ENCODE data around the gene GSK3A. TPM values are rescaled to one million over a fixed set of nuclear protein-coding genes. Genes with fewer than 3 reads are reported as not detected.

Gene GSK3A
- polyA plus RNA-seq (2013, experiment 1 of 2), result 71.8 TPM
- polyA plus RNA-seq (2013, experiment 2 of 2), result 66.5 TPM

GRCh38 chr19:42242512-42243409 is at the start of gene GSK3A:
TSS of gene GSK3A (minus strand) at chr19:42242602. CDS start at chr19:42242465, 137 bp downstream.
- H3K79me1 ChIP-seq (ENCODE audit: low read length), result peaks cover 20% of the 10 kb centered on the region
- H2BK120ac ChIP-seq (ENCODE audit: low read depth, low read length), result peak within 1 kb of the TSS; percentile 61
- peak within 1 kb of the TSS; percentile 37 for H3K27ac ChIP-seq (ENCODE audit: low read depth, low read length)
- H3K4ac ChIP-seq (ENCODE audit: low read depth, low read length), result peak within 1 kb of the TSS; percentile 74
- peaks cover 12% of the 10 kb centered on the region for H3K79me2 ChIP-seq (ENCODE audit: control insufficient read depth, insufficient read depth, low read length)
- no peak within 1 kb of the TSS for H2BK15ac ChIP-seq (replicated peaks; ENCODE audit: low read depth)
- peak within 1 kb of the TSS; percentile 22 for H2AK5ac ChIP-seq (ENCODE audit: low read length)
- H2BK5ac ChIP-seq (ENCODE audit: low read length), result peak within 1 kb of the TSS; percentile 44
- H4K8ac ChIP-seq (ENCODE audit: low read depth, low read length), result no peak within 1 kb of the TSS
- H3K36me3 ChIP-seq (ENCODE audit: control insufficient read depth, insufficient read depth, low read length), result peaks cover 3% of the 10 kb centered on the region
- no peaks in the 10 kb centered on the region for H3K27me3 ChIP-seq (ENCODE audit: insufficient read depth, low read length, poor library complexity)
- peak within 1 kb of the TSS; percentile 84 for H4K5ac ChIP-seq (ENCODE audit: low read length)
- H3K23ac ChIP-seq (ENCODE audit: low read length), result no peak within 1 kb of the TSS
- H3K4me1 ChIP-seq (ENCODE audit: control insufficient read depth, low read depth, low read length), result no peaks in the 10 kb centered on the region
- peak within 1 kb of the TSS; percentile 95 for H3K9ac ChIP-seq (ENCODE audit: low read length)
- peak within 1 kb of the TSS; percentile 88 for H3K4me3 ChIP-seq (ENCODE audit: low read length)
- peak within 1 kb of the TSS; percentile 96 for H3K18ac ChIP-seq (ENCODE audit: low read length)
- DNase-seq, result peak; percentile 100
- no CpG with 5 or more reads among the region's 76 CpGs for WGBS (ENCODE audit: extremely low coverage, insufficient coverage, low lambda C conversion rate)
- H3K4me2 ChIP-seq (ENCODE audit: low read length), result peak within 1 kb of the TSS; percentile 58
- H3K56ac ChIP-seq (ENCODE audit: low read length), result peak within 1 kb of the TSS; percentile 93

- no peak overlapping the region for H3K56ac ChIP-seq (ENCODE audit: low read length)
- H3K18ac ChIP-seq (ENCODE audit: low read length), result no peak overlapping the region
- H3K4me3 ChIP-seq (ENCODE audit: low read length), result no peak overlapping the region
- no peak overlapping the region for H2BK5ac ChIP-seq (ENCODE audit: low read length)
- H3K79me2 ChIP-seq (ENCODE audit: control insufficient read depth, insufficient read depth, low read length), result no peaks in the 10 kb centered on the region
- no CpG with 5 or more reads among the region's 9 CpGs for WGBS (ENCODE audit: extremely low coverage, insufficient coverage, low lambda C conversion rate)
- no peaks in the 10 kb centered on the region for H3K27me3 ChIP-seq (ENCODE audit: insufficient read depth, low read length, poor library complexity)
- H2AK5ac ChIP-seq (ENCODE audit: low read length), result no peak overlapping the region
- no peak overlapping the region for H4K8ac ChIP-seq (ENCODE audit: low read depth, low read length)
- no peak overlapping the region for H4K5ac ChIP-seq (ENCODE audit: low read length)
- H2BK15ac ChIP-seq (replicated peaks; ENCODE audit: low read depth), result no peak overlapping the region
- H3K27ac ChIP-seq (ENCODE audit: low read depth, low read length), result no peak overlapping the region
- peak; percentile 50 for DNase-seq
- H3K4me1 ChIP-seq (ENCODE audit: control insufficient read depth, low read depth, low read length), result no peaks in the 10 kb centered on the region
- H3K36me3 ChIP-seq (ENCODE audit: control insufficient read depth, insufficient read depth, low read length), result peaks cover 8% of the 10 kb centered on the region
- no peak overlapping the region for H3K9ac ChIP-seq (ENCODE audit: low read length)
- H3K79me1 ChIP-seq (ENCODE audit: low read length), result no peaks in the 10 kb centered on the region
- no peak overlapping the region for H3K4me2 ChIP-seq (ENCODE audit: low read length)
- no peak overlapping the region for H3K4ac ChIP-seq (ENCODE audit: low read depth, low read length)
- H2BK120ac ChIP-seq (ENCODE audit: low read depth, low read length), result no peak overlapping the region
- no peak overlapping the region for H3K23ac ChIP-seq (ENCODE audit: low read length)
These were observed 49.0 kb upstream of the GSK3A start for GRCh38 chr19:42291435-42291810.

GRCh38 chr19:42290523-42291434 is 48.4 kb upstream of the GSK3A start:
- Histone ChIP-seq H2BK120ac (ENCODE audit: low read depth, low read length) (no peak overlapping the region), H2BK5ac (ENCODE audit: low read length) (no peak overlapping the region), H3K79me2 (ENCODE audit: control insufficient read depth, insufficient read depth, low read length) (peaks cover 3% of the 10 kb centered on the region), H3K4me1 (ENCODE audit: control insufficient read depth, low read depth, low read length) (no peaks in the 10 kb centered on the region), H2BK15ac (replicated peaks; ENCODE audit: low read depth) (no peak overlapping the region), H3K4me3 (ENCODE audit: low read length) (no peak overlapping the region), H3K36me3 (ENCODE audit: control insufficient read depth, insufficient read depth, low read length) (peaks cover 8% of the 10 kb centered on the region), H3K27ac (ENCODE audit: low read depth, low read length) (no peak overlapping the region), H4K8ac (ENCODE audit: low read depth, low read length) (no peak overlapping the region), H3K56ac (ENCODE audit: low read length) (no peak overlapping the region), H3K18ac (ENCODE audit: low read length) (no peak overlapping the region), H3K9ac (ENCODE audit: low read length) (no peak overlapping the region), H2AK5ac (ENCODE audit: low read length) (no peak overlapping the region), H3K27me3 (ENCODE audit: insufficient read depth, low read length, poor library complexity) (no peaks in the 10 kb centered on the region), H3K79me1 (ENCODE audit: low read length) (peaks cover 4% of the 10 kb centered on the region), H3K4ac (ENCODE audit: low read depth, low read length) (no peak overlapping the region), H3K23ac (ENCODE audit: low read length) (no peak overlapping the region), H3K4me2 (ENCODE audit: low read length) (no peak overlapping the region), H4K5ac (ENCODE audit: low read length) (no peak overlapping the region)
- no peak for DNase-seq
- WGBS (ENCODE audit: extremely low coverage, insufficient coverage, low lambda C conversion rate), result no CpG with 5 or more reads among the region's 31 CpGs

- Histone ChIP-seq H3K23ac (ENCODE audit: low read length) (no peak overlapping the region), H3K9ac (ENCODE audit: low read length) (no peak overlapping the region), H3K36me3 (ENCODE audit: control insufficient read depth, insufficient read depth, low read length) (peaks cover 8% of the 10 kb centered on the region), H2BK120ac (ENCODE audit: low read depth, low read length) (no peak overlapping the region), H2BK5ac (ENCODE audit: low read length) (no peak overlapping the region), H4K8ac (ENCODE audit: low read depth, low read length) (no peak overlapping the region), H3K27me3 (ENCODE audit: insufficient read depth, low read length, poor library complexity) (no peaks in the 10 kb centered on the region), H3K18ac (ENCODE audit: low read length) (no peak overlapping the region), H2BK15ac (replicated peaks; ENCODE audit: low read depth) (no peak overlapping the region), H3K4me2 (ENCODE audit: low read length) (no peak overlapping the region), H3K4me1 (ENCODE audit: control insufficient read depth, low read depth, low read length) (no peaks in the 10 kb centered on the region), H3K56ac (ENCODE audit: low read length) (no peak overlapping the region), H3K27ac (ENCODE audit: low read depth, low read length) (no peak overlapping the region), H3K79me1 (ENCODE audit: low read length) (peaks cover 7% of the 10 kb centered on the region), H3K79me2 (ENCODE audit: control insufficient read depth, insufficient read depth, low read length) (peaks cover 8% of the 10 kb centered on the region), H3K4ac (ENCODE audit: low read depth, low read length) (no peak overlapping the region), H3K4me3 (ENCODE audit: low read length) (no peak overlapping the region), H4K5ac (ENCODE audit: low read length) (no peak overlapping the region), H2AK5ac (ENCODE audit: low read length) (no peak overlapping the region)
- DNase-seq, result no peak
- WGBS (ENCODE audit: extremely low coverage, insufficient coverage, low lambda C conversion rate), result no CpG with 5 or more reads among the region's 13 CpGs
These were observed 47.7 kb upstream of the GSK3A start for GRCh38 chr19:42290136-42290522.

- peaks cover 8% of the 10 kb centered on the region for H3K36me3 ChIP-seq (ENCODE audit: control insufficient read depth, insufficient read depth, low read length)
- H3K4me3 ChIP-seq (ENCODE audit: low read length), result no peak overlapping the region
- no peak overlapping the region for H3K56ac ChIP-seq (ENCODE audit: low read length)
- H3K27me3 ChIP-seq (ENCODE audit: insufficient read depth, low read length, poor library complexity), result no peaks in the 10 kb centered on the region
- no peak overlapping the region for H4K5ac ChIP-seq (ENCODE audit: low read length)
- DNase-seq, result no peak
- H3K4ac ChIP-seq (ENCODE audit: low read depth, low read length), result no peak overlapping the region
- WGBS (ENCODE audit: extremely low coverage, insufficient coverage, low lambda C conversion rate), result no CpG with 5 or more reads among the region's 8 CpGs
- H3K18ac ChIP-seq (ENCODE audit: low read length), result no peak overlapping the region
- H2BK5ac ChIP-seq (ENCODE audit: low read length), result no peak overlapping the region
- H3K9ac ChIP-seq (ENCODE audit: low read length), result no peak overlapping the region
- H3K4me2 ChIP-seq (ENCODE audit: low read length), result no peak overlapping the region
- no peak overlapping the region for H2BK120ac ChIP-seq (ENCODE audit: low read depth, low read length)
- peaks cover 11% of the 10 kb centered on the region for H3K79me1 ChIP-seq (ENCODE audit: low read length)
- H3K23ac ChIP-seq (ENCODE audit: low read length), result no peak overlapping the region
- H2AK5ac ChIP-seq (ENCODE audit: low read length), result no peak overlapping the region
- H4K8ac ChIP-seq (ENCODE audit: low read depth, low read length), result no peak overlapping the region
- peaks cover 12% of the 10 kb centered on the region for H3K79me2 ChIP-seq (ENCODE audit: control insufficient read depth, insufficient read depth, low read length)
- no peaks in the 10 kb centered on the region for H3K4me1 ChIP-seq (ENCODE audit: control insufficient read depth, low read depth, low read length)
- no peak overlapping the region for H2BK15ac ChIP-seq (replicated peaks; ENCODE audit: low read depth)
- H3K27ac ChIP-seq (ENCODE audit: low read depth, low read length), result no peak overlapping the region
These were observed 47.2 kb upstream of the GSK3A start for GRCh38 chr19:42289556-42290041.
